HepG2 (cell line): ENCODE measurements around the gene ZNF367. TPM values are rescaled to one million over a fixed set of nuclear protein-coding genes. Genes with fewer than 3 reads are reported as not detected.

Source experiments
- ATF4 ChIP-seq, 2 experiments: fragments of 450-650 bp in 1 of 2; sonication (generic) in 1 of 2; formaldehyde crosslinking; IDR thresholded peaks; 2 replicates each; pipeline versions ENCODE4 v1.5.0 to v1.8.0; 2020 to 2022; ENCODE audit warnings: mild to moderate bottlenecking in 1 of 2, missing genetic modification reagents in 1 of 2
- EZH2 ChIP-seq: conservative IDR thresholded peaks from 2 replicates; pipeline ENCODE4 v1.6.1; 2012; ENCODE audit warnings: mild to moderate bottlenecking, low read depth, low read length, moderate library complexity
- GFI1 ChIP-seq: sonication (generic); formaldehyde crosslinking; IDR thresholded peaks from 2 replicates; pipeline ENCODE4 v1.5.0; 2020; ENCODE audit warnings: missing genetic modification reagents, mild to moderate bottlenecking, borderline replicate concordance
- HOMEZ ChIP-seq: IDR thresholded peaks from 2 replicates; pipeline ENCODE4 v1.6.1; 2016; ENCODE audit warnings: low read depth
- HOXA5 ChIP-seq: sonication (generic); formaldehyde crosslinking; IDR thresholded peaks from 2 replicates; pipeline ENCODE4 v1.4.0; 2020; ENCODE audit warnings: missing genetic modification reagents
- ISL2 ChIP-seq: sonication (generic); formaldehyde crosslinking; IDR thresholded peaks from 2 replicates; pipeline ENCODE4 v1.5.0; 2020; ENCODE audit warnings: missing genetic modification reagents
- KLF16 ChIP-seq, 2 experiments: sonication (generic) in 1 of 2; formaldehyde crosslinking in 1 of 2; IDR thresholded peaks; 2 replicates each; pipeline versions ENCODE4 v1.6.1 to v1.8.0; 2016 to 2023; ENCODE audit warnings: missing genetic modification reagents in 2 of 2, missing compliant biosample characterization in 1 of 2
- PAXIP1 ChIP-seq: sonication (generic); formaldehyde crosslinking; conservative IDR thresholded peaks from 2 replicates; pipeline ENCODE4 v1.4.0; 2020; ENCODE audit warnings: mild to moderate bottlenecking, missing genetic modification reagents, moderate library complexity
- PITX1 ChIP-seq: sonication (generic); formaldehyde crosslinking; IDR thresholded peaks from 2 replicates; pipeline ENCODE4 v1.5.1; 2020; ENCODE audit warnings: mild to moderate bottlenecking, missing genetic modification reagents
- RFX3 ChIP-seq: IDR thresholded peaks from 2 replicates; pipeline ENCODE4 v1.6.1; 2016; ENCODE audit warnings: missing biosample characterization, missing genetic modification reagents
- TCF7 ChIP-seq: sonication (generic); IDR thresholded peaks from 2 replicates; pipeline ENCODE4 v1.6.1; 2016; ENCODE audit warnings: antibody characterized with exemption, low read depth
- WIZ ChIP-seq: sonication (generic); formaldehyde crosslinking; IDR thresholded peaks from 2 replicates; pipeline ENCODE4 v1.5.1; 2020; ENCODE audit warnings: mild to moderate bottlenecking, missing genetic modification reagents
- ZC3H13 ChIP-seq: sonication (generic); formaldehyde crosslinking; IDR thresholded peaks from 2 replicates; pipeline ENCODE4 v1.8.1; 2023; ENCODE audit warnings: mild to moderate bottlenecking, missing genetic modification reagents, moderate library complexity
- ZFP36L1 ChIP-seq: sonication (generic); formaldehyde crosslinking; IDR thresholded peaks from 2 replicates; pipeline ENCODE4 v1.8.0; 2022; ENCODE audit warnings: mild to moderate bottlenecking, missing genetic modification reagents, moderate library complexity
- ZKSCAN8 ChIP-seq: IDR thresholded peaks from 2 replicates; pipeline ENCODE4 v1.6.1; 2016; ENCODE audit warnings: borderline replicate concordance, missing genetic modification reagents, missing compliant biosample characterization
- ZNF143 ChIP-seq: sonication (generic); formaldehyde crosslinking; IDR thresholded peaks from 2 replicates; pipeline ENCODE4 v1.4.0; 2020; ENCODE audit warnings: missing genetic modification reagents
- ZNF788 ChIP-seq: sonication (generic); formaldehyde crosslinking; IDR thresholded peaks from 2 replicates; pipeline ENCODE4 v1.5.0; 2020; ENCODE audit warnings: mild to moderate bottlenecking, missing genetic modification reagents, borderline replicate concordance
- polyA plus RNA-seq, 8 experiments: library from polyadenylated mRNA; depleted of rRNA in 3 of 8; stranded (reverse) in 7 of 8; unstranded in 1 of 8; fragments of >200 nt; fragmentation: Illumina TruSeq in 4 of 8; extraction: Trizol in 4 of 8; gene quantifications; 2 replicates each; pipeline versions ENCODE4 v1.2.1 to v1.2.3, GENCODE V29; 2011 to 2016; ENCODE audit warnings: low read depth in 4 of 8, missing spikeins in 1 of 8, mixed read lengths in 1 of 8; ENCODE audit not compliant: insufficient read depth in 1 of 8
- total RNA-seq, 5 experiments: library from RNA; depleted of rRNA; stranded (reverse); fragments of >200 nt; fragmentation: Illumina TruSeq; extraction: Trizol; gene quantifications; 2 replicates each; pipeline ENCODE4 v1.2.3, GENCODE V29; 2016; ENCODE audit warnings: low read depth in 1 of 5
- TF ChIP-seq, protein P1 (sequence below): sonication (generic); formaldehyde crosslinking; conservative IDR thresholded peaks from 2 replicates; pipeline ENCODE4 v1.8.0; 2022; ENCODE audit warnings: mild to moderate bottlenecking, moderate library complexity, missing genetic modification reagents
- TF ChIP-seq, protein P2 (sequence below): IDR thresholded peaks from 2 replicates; pipeline ENCODE4 v1.6.1; 2016; ENCODE audit warnings: missing compliant biosample characterization, missing genetic modification reagents, borderline replicate concordance

The ZNF367 gene
- total and polyA plus RNA-seq, 2 of the 13 experiments (the other 11 are each of a cell fraction or from before 2014, with no cell fraction given) = 2.9 to 7.7 TPM

- TF ChIP-seq HOMEZ (CRISPR knock-in tag) (peak; percentile 40; the same call in 1 of the 2 replicates), ZFP36L1 (CRISPR knock-in tag) (peak; percentile 86), ZNF788 (CRISPR knock-in tag) (peak; percentile 84; the same call in 1 of the 2 replicates), TCF7 (peak; percentile 69), ATF4 (CRISPR knock-in tag; IDR thresholded peaks at IDR 0.05) (peak in 1 of 2 experiments; percentile 60; a peak in 1 of 4 replicates), RFX3 (CRISPR knock-in tag) (0 out of 2 replicates have a peak, but pooled peaks have one; percentile 6), PITX1 (CRISPR knock-in tag) (peak; percentile 58), HOXA5 (CRISPR knock-in tag) (peak; percentile 86; the same call in 1 of the 2 replicates), ISL2 (CRISPR knock-in tag) (peak; percentile 63; the same call in 1 of the 2 replicates), EZH2 (no peak), GFI1 (CRISPR knock-in tag) (peak; percentile 44; the same call in 1 of the 2 replicates), KLF16 (CRISPR knock-in tag; IDR thresholded peaks at IDR 0.05) (peak in 1 of 2 experiments; percentile 52; a peak in 1 of 4 replicates), PAXIP1 (CRISPR knock-in tag) (peak; percentile 84), WIZ (CRISPR knock-in tag) (0 out of 2 replicates have a peak, but pooled peaks have one; percentile 80), ZNF143 (CRISPR knock-in tag) (peak; percentile 27; the same call in 1 of the 2 replicates), ZC3H13 (CRISPR knock-in tag) (no peak; the same call in 1 of the 2 replicates), ZKSCAN8 (peak; percentile 82)
- TF ChIP-seq, protein P1, sequence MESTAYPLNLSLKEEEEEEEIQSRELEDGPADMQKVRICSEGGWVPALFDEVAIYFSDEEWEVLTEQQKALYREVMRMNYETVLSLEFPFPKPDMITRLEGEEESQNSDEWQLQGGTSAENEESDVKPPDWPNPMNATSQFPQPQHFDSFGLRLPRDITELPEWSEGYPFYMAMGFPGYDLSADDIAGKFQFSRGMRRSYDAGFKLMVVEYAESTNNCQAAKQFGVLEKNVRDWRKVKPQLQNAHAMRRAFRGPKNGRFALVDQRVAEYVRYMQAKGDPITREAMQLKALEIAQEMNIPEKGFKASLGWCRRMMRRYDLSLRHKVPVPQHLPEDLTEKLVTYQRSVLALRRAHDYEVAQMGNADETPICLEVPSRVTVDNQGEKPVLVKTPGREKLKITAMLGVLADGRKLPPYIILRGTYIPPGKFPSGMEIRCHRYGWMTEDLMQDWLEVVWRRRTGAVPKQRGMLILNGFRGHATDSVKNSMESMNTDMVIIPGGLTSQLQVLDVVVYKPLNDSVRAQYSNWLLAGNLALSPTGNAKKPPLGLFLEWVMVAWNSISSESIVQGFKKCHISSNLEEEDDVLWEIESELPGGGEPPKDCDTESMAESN = 0 out of 2 replicates have a peak, but pooled peaks have one; percentile 36
- TF ChIP-seq, protein P2, sequence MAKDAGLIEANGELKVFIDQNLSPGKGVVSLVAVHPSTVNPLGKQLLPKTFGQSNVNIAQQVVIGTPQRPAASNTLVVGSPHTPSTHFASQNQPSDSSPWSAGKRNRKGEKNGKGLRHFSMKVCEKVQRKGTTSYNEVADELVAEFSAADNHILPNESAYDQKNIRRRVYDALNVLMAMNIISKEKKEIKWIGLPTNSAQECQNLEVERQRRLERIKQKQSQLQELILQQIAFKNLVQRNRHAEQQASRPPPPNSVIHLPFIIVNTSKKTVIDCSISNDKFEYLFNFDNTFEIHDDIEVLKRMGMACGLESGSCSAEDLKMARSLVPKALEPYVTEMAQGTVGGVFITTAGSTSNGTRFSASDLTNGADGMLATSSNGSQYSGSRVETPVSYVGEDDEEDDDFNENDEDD = peak; percentile 81; the same call in 1 of the 2 replicates
Observed at GRCh38 chr9:96436456-96437126, 18.4 kb upstream of the ZNF367 start (continued).
